HepG2 (cell line): ENCODE measurements around the gene AFTPH. TPM values are rescaled to one million over a fixed set of nuclear protein-coding genes. Genes with fewer than 3 reads are reported as not detected.
A peak's percentile ranks its signal among the peaks of the same experiment; 100 is the strongest.

Source experiments
- AGO1 ChIP-seq: fragments of 200-400 bp; formaldehyde crosslinking; IDR thresholded peaks from 2 replicates; pipeline ENCODE4 v1.6.1; 2017; ENCODE audit warnings: mild to moderate bottlenecking, low read depth, low read length, moderate library complexity; ENCODE audit not compliant: poor library complexity, severe bottlenecking
- FOXJ3 ChIP-seq: sonication (generic); formaldehyde crosslinking; IDR thresholded peaks from 2 replicates; pipeline ENCODE4 v1.4.0; 2020; ENCODE audit warnings: missing genetic modification reagents, mild to moderate bottlenecking, borderline replicate concordance
- GTF3A ChIP-seq: sonication (generic); formaldehyde crosslinking; conservative IDR thresholded peaks from 2 replicates; pipeline ENCODE4 v1.4.0; 2020; ENCODE audit warnings: mild to moderate bottlenecking, missing genetic modification reagents
- JUN ChIP-seq: sonication (generic); formaldehyde crosslinking; IDR thresholded peaks from 2 replicates; pipeline ENCODE4 v1.4.0; 2020; ENCODE audit warnings: mild to moderate bottlenecking, missing genetic modification reagents
- KMT2B ChIP-seq: IDR thresholded peaks from 2 replicates; pipeline ENCODE4 v1.6.1; 2016; ENCODE audit warnings: missing genetic modification reagents, missing compliant biosample characterization
- MAF1 ChIP-seq: sonication (generic); formaldehyde crosslinking; IDR thresholded peaks from 2 replicates; pipeline ENCODE4 v1.5.0; 2020; ENCODE audit warnings: missing genetic modification reagents, borderline replicate concordance
- SALL1 ChIP-seq: sonication (generic); formaldehyde crosslinking; IDR thresholded peaks from 2 replicates; pipeline ENCODE4 v1.8.0; 2022; ENCODE audit warnings: mild to moderate bottlenecking, missing genetic modification reagents
- SYNCRIP ChIP-seq: fragments of 200-400 bp; formaldehyde crosslinking; IDR thresholded peaks from 2 replicates; pipeline ENCODE4 v1.6.1; 2018; ENCODE audit warnings: mild to moderate bottlenecking, low read depth, low read length; ENCODE audit not compliant: insufficient read depth
- TCF7 ChIP-seq: sonication (generic); IDR thresholded peaks from 2 replicates; pipeline ENCODE4 v1.6.1; 2016; ENCODE audit warnings: antibody characterized with exemption, low read depth
- TEAD3 ChIP-seq: optimal IDR thresholded peaks from 2 replicates; pipeline ENCODE3; 2016; ENCODE audit warnings: borderline replicate concordance
- ZFP41 ChIP-seq: sonication (generic); formaldehyde crosslinking; IDR thresholded peaks from 2 replicates; pipeline ENCODE4 v1.4.0; 2020; ENCODE audit warnings: mild to moderate bottlenecking, missing genetic modification reagents, borderline replicate concordance
- ZKSCAN5 ChIP-seq: sonication (generic); formaldehyde crosslinking; IDR thresholded peaks from 2 replicates; pipeline ENCODE4 v1.5.1; 2020; ENCODE audit warnings: mild to moderate bottlenecking, missing genetic modification reagents
- ZNF136 ChIP-seq: sonication (generic); formaldehyde crosslinking; IDR thresholded peaks from 2 replicates; pipeline ENCODE4 v1.8.1; 2022; ENCODE audit warnings: low read depth, mild to moderate bottlenecking, moderate library complexity, missing genetic modification reagents
- ZNF234 ChIP-seq: sonication (generic); formaldehyde crosslinking; conservative IDR thresholded peaks from 2 replicates; pipeline ENCODE4 v1.5.1; 2020; ENCODE audit warnings: mild to moderate bottlenecking, missing genetic modification reagents
- ZNF3 ChIP-seq: IDR thresholded peaks from 2 replicates; pipeline ENCODE4 v1.7.0; 2017; ENCODE audit warnings: inconsistent platforms
- ZNF331 ChIP-seq: sonication (generic); formaldehyde crosslinking; IDR thresholded peaks from 2 replicates; pipeline ENCODE4 v1.4.0; 2020; ENCODE audit warnings: missing genetic modification reagents
- ZNF33A ChIP-seq: sonication (generic); formaldehyde crosslinking; IDR thresholded peaks from 2 replicates; pipeline ENCODE4 v1.5.1; 2020; ENCODE audit warnings: missing genetic modification reagents, mild to moderate bottlenecking, moderate library complexity, borderline replicate concordance
- ZNF382 ChIP-seq: sonication (generic); formaldehyde crosslinking; IDR thresholded peaks from 2 replicates; pipeline ENCODE4 v1.5.0; 2020; ENCODE audit warnings: missing genetic modification reagents, mild to moderate bottlenecking, borderline replicate concordance
- ZNF720 ChIP-seq: sonication (generic); formaldehyde crosslinking; IDR thresholded peaks from 2 replicates; pipeline ENCODE4 v1.4.0; 2020; ENCODE audit warnings: missing genetic modification reagents
- ZNF782 ChIP-seq: sonication (generic); formaldehyde crosslinking; IDR thresholded peaks from 2 replicates; pipeline ENCODE4 v1.4.0; 2020; ENCODE audit warnings: missing genetic modification reagents, mild to moderate bottlenecking, borderline replicate concordance
- ZNF839 ChIP-seq: sonication (generic); formaldehyde crosslinking; IDR thresholded peaks from 2 replicates; pipeline ENCODE4 v1.4.0; 2020; ENCODE audit warnings: missing genetic modification reagents, mild to moderate bottlenecking, borderline replicate concordance
- polyA plus RNA-seq, 8 experiments: library from polyadenylated mRNA; depleted of rRNA in 3 of 8; stranded (reverse) in 7 of 8; unstranded in 1 of 8; fragments of >200 nt; fragmentation: Illumina TruSeq in 4 of 8; extraction: Trizol in 4 of 8; gene quantifications; 2 replicates each; pipeline versions ENCODE4 v1.2.1 to v1.2.3, GENCODE V29; 2011 to 2016; ENCODE audit warnings: low read depth in 4 of 8, missing spikeins in 1 of 8, mixed read lengths in 1 of 8; ENCODE audit not compliant: insufficient read depth in 1 of 8
- total RNA-seq, 5 experiments: library from RNA; depleted of rRNA; stranded (reverse); fragments of >200 nt; fragmentation: Illumina TruSeq; extraction: Trizol; gene quantifications; 2 replicates each; pipeline ENCODE4 v1.2.3, GENCODE V29; 2016; ENCODE audit warnings: low read depth in 1 of 5
- TF ChIP-seq, protein P1 (sequence below): sonication (generic); formaldehyde crosslinking; IDR thresholded peaks from 2 replicates; pipeline ENCODE4 v1.4.0; 2020; ENCODE audit warnings: mild to moderate bottlenecking, missing genetic modification reagents
- TF ChIP-seq, protein P2 (sequence below): sonication (generic); IDR thresholded peaks from 2 replicates; pipeline ENCODE4 v1.6.1; 2016; ENCODE audit warnings: low read depth, borderline replicate concordance
- TF ChIP-seq, protein P3 (sequence below): sonication (generic); formaldehyde crosslinking; conservative IDR thresholded peaks from 2 replicates; pipeline ENCODE4 v1.8.0; 2022; ENCODE audit warnings: low read depth, missing genetic modification reagents
- TF ChIP-seq, protein P4 (sequence below): sonication (generic); formaldehyde crosslinking; IDR thresholded peaks from 2 replicates; pipeline ENCODE4 v1.8.0; 2022; ENCODE audit warnings: missing genetic modification reagents, mild to moderate bottlenecking, moderate library complexity, borderline replicate concordance

The AFTPH gene
- total and polyA plus RNA-seq, 2 of the 13 experiments (the other 11 are each of a cell fraction or from before 2014, with no cell fraction given): 27.5 to 36.8 TPM

DNA sequence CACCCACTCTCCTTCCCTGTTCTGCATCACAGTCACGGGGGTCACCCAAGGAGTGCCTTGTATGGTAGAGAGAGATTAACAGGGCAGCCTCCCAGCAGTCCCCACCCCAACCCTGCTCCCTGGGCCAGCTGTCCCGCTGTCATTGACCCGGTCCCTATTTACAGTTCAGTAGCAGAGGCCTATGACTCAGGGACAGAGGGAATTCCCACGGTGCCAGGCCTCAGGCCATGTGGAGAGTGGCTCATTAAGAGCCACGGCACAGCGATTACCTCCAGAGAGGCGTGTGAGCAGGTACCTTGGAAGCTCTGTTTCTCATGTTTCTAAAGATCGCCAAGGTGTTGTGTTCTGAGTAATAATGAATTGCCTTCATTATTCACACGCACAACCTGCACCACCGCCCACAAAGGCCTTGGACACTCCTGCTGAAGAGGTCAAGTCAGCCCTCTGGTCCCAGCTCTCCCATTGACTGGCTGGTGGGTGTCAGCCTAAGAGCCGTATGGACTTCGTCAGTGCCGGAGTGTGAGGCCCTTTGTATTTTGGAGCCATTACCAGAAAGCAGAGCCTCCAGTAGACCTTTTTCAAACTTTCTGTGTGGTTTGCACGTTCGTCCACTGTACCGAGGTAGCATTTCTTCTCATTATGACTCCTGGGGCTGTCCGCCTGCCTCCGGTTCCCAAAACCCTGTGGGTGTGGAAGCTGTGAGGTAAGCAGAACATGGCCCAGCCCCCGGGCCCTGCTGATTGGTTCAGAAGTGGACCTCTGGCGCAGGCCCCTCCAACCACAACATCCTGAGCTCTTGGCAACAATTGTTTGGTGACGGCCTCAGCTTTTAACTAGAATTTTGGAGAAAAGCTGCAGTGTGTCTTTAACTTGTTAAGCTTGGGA lies 82.6 kb downstream of the AFTPH start (continued):
- TF ChIP-seq ZFP41 (no peak), ZKSCAN5 (no peak), SALL1 (CRISPR knock-in tag) (peak; percentile 47), ZNF234 (CRISPR knock-in tag) (no peak), ZNF136 (CRISPR knock-in tag) (peak; percentile 52), ZNF33A (CRISPR knock-in tag) (no peak), ZNF839 (CRISPR knock-in tag) (no peak; the same call in 1 of the 2 replicates), ZNF331 (CRISPR knock-in tag) (peak; percentile 21; the same call in 1 of the 2 replicates), AGO1 (no peak), GTF3A (CRISPR knock-in tag) (no peak), ZNF3 (no peak), ZNF782 (no peak), FOXJ3 (no peak), ZNF720 (CRISPR knock-in tag) (0 out of 2 replicates have a peak, but pooled peaks have one; percentile 10), JUN (CRISPR knock-in tag) (0 out of 2 replicates have a peak, but pooled peaks have one; percentile 39), KMT2B (no peak), MAF1 (CRISPR knock-in tag) (no peak), ZNF382 (CRISPR knock-in tag) (no peak), SYNCRIP (no peak), TEAD3 (CRISPR knock-in tag) (peak; percentile 63), TCF7 (no peak)
- TF ChIP-seq, protein P1, sequence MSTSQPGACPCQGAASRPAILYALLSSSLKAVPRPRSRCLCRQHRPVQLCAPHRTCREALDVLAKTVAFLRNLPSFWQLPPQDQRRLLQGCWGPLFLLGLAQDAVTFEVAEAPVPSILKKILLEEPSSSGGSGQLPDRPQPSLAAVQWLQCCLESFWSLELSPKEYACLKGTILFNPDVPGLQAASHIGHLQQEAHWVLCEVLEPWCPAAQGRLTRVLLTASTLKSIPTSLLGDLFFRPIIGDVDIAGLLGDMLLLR (CRISPR knock-in tag): peak; percentile 45; the same call in 1 of the 2 replicates
- TF ChIP-seq, protein P2, sequence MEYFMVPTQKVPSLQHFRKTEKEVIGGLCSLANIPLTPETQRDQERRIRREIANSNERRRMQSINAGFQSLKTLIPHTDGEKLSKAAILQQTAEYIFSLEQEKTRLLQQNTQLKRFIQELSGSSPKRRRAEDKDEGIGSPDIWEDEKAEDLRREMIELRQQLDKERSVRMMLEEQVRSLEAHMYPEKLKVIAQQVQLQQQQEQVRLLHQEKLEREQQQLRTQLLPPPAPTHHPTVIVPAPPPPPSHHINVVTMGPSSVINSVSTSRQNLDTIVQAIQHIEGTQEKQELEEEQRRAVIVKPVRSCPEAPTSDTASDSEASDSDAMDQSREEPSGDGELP: peak; percentile 93
- TF ChIP-seq, protein P3, sequence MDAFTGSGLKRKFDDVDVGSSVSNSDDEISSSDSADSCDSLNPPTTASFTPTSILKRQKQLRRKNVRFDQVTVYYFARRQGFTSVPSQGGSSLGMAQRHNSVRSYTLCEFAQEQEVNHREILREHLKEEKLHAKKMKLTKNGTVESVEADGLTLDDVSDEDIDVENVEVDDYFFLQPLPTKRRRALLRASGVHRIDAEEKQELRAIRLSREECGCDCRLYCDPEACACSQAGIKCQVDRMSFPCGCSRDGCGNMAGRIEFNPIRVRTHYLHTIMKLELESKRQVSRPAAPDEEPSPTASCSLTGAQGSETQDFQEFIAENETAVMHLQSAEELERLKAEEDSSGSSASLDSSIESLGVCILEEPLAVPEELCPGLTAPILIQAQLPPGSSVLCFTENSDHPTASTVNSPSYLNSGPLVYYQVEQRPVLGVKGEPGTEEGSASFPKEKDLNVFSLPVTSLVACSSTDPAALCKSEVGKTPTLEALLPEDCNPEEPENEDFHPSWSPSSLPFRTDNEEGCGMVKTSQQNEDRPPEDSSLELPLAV (CRISPR knock-in tag): no peak
- TF ChIP-seq, protein P4, sequence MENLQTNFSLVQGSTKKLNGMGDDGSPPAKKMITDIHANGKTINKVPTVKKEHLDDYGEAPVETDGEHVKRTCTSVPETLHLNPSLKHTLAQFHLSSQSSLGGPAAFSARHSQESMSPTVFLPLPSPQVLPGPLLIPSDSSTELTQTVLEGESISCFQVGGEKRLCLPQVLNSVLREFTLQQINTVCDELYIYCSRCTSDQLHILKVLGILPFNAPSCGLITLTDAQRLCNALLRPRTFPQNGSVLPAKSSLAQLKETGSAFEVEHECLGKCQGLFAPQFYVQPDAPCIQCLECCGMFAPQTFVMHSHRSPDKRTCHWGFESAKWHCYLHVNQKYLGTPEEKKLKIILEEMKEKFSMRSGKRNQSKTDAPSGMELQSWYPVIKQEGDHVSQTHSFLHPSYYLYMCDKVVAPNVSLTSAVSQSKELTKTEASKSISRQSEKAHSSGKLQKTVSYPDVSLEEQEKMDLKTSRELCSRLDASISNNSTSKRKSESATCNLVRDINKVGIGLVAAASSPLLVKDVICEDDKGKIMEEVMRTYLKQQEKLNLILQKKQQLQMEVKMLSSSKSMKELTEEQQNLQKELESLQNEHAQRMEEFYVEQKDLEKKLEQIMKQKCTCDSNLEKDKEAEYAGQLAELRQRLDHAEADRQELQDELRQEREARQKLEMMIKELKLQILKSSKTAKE (CRISPR knock-in tag): peak; percentile 32; the same call in 1 of the 2 replicates
